TTC549 (cell line): ENCODE measurements around the gene ENPP4.
"Not testable (repeated sequence)": the region's sequence is repeated elsewhere in the genome, so short reads cannot be mapped to it uniquely, and the experiment has no call there.

Source experiments
- FAIRE-seq: peaks from 2 replicates; lab custom pipeline; 2012; peaks lifted over from hg19 to GRCh38; lab: Jason Lieb, UNC

The ENPP4 gene

DNA sequence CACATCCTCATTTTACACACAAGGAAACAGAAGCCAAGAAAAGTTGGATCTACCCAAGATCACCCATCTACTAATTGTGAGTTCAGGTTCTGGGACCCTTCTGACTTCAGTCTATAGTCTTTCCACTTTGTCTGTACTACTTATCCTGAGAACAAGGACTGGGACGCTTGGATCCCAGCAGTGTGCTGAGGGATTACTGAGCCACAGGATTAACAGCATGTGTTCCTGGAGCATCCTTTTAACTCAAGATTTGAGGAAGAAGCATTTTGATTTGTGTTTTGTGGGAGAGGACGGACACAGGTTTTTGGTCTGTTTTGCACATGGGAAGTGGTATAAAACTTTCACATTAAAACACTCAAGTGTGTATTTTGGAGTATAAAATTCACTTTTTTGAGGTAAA is 4.4 kb downstream of the ENPP4 start:
- FAIRE-seq: no peak

DNA sequence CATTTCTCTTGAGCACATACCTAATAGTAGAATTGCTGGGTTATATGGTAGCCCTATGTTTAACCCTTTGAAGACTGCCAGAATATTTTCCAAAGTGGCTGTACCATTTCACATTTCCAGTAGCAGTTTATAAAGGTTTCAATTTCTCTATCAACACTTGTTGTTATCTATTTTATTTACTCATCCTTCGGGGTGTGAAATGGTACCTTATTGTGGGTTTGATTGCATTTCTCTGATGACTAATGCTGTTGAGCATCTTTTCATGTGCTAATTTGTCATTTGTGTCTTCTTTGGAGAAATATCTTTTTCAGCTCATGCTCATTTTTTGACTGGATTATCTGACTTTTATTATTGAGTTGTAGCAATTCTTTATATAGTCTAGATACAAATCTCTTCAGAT is 5.4 kb downstream of the ENPP4 start:
- FAIRE-seq: no peak

DNA sequence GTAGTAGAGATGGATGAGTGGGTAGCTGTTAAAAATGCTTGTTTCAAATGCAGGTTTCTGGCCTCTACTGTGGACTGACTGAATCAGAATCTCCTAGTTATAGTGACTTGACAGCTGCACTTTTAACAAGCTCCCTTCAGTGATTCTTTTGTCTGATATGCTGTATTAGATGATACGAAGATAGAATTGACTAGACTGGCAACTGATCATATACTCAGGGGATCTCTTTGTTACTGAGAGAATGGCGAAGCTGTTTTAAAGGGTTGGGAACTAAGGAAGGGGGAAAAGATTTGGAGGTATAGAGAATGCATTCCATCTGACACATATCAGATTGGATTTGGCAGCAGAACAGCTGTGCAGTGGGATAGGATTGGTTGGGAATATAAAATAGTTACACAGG is 7.0 kb downstream of the ENPP4 start:
- FAIRE-seq: no peak

DNA sequence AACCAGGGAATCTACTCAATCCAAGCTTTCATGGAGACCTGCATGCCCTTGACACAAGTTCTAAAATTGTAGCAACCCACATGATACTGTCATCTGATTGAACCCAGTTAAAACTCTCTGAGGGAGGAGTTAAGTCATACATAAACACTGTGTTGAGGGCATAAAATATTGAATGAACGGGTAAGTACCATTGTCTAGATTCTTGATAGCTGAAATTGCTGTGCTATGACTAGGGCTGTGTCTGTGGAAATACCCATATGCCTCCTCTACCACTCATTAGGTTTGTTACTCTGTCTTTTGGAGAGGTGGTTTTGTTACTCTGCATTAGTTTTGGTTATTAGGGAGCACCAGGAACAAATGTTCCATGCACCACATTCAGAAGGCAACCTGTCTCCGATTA is 7.6 kb downstream of the ENPP4 start:
- no peak for FAIRE-seq

DNA sequence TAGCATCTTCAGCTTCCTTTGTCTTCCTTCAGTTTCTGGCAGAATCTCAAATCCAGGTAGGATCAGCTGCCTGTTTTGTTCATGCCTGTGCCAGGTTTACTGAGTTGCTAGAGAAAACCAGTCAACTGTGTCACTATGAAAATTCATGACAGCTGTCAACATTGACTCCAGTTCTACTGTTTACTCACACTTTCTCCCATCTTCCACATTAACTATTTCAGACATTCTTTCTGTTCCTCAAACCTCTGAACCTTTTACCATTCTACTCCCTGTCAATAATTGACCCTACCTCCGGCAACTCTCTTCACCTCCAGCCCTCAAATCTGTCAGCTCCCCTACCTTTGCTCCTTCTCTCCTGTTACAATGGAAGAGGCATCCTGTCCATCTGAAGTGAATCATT is 8.5 kb downstream of the ENPP4 start:
- no peak for FAIRE-seq

DNA sequence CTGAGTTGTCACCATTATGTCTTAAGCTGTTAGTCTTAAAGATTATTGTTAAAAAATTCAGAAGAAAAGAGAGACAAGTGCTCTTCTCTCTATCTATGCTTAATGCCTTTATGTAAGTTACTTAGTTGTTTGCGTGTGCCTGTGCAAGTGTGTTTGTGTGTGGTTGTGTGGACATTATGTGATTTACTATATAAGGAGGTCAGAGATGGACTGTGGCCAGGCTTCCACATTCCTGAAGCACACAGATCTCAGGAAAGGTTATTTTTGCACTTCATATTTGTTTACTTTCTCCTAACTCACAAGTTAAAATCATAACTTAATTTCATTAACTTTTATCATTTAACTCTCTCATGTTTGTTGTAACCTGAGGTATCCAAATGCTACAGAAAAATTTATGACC is 14.5 kb downstream of the ENPP4 start:
- FAIRE-seq: no peak

DNA sequence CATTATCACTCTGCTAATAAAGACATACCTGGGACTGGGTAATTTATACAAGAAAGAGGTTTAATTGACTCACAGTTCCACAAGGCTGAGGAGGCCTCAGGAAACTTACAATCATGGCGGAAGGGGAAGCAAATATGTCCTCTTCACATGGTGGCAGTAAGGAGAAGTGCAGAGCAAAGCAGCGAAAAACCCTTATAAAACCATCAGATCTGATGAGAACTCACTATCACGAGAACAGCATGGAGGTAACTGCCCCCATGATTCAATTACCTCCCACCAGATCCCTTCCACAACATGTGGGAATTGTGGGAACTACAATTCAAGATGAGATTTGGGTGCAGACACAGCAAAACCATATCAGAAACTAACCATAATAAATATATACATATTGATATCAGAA is 19.3 kb downstream of the ENPP4 start:
- FAIRE-seq: not testable (repeated sequence)

DNA sequence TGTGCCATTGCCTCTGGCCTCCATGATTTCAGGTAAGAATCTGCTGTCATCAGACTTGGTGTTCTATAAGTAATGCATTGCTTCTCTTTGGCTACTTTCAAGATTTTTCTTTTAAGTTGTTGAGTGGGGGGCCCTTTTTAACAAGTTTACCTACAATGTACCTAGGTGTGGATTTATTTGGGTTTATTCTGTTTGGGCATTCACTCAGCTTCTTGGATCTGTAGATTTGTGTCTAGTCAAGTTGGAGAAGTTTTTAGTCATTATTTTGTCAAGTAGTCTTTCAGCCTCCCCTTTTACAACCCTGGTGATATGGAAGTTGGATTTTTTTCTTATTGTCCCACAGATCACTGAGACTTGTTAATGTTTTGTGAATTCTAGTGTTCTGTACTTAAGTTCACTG is 26.9 kb downstream of the ENPP4 start:
- FAIRE-seq: no peak

DNA sequence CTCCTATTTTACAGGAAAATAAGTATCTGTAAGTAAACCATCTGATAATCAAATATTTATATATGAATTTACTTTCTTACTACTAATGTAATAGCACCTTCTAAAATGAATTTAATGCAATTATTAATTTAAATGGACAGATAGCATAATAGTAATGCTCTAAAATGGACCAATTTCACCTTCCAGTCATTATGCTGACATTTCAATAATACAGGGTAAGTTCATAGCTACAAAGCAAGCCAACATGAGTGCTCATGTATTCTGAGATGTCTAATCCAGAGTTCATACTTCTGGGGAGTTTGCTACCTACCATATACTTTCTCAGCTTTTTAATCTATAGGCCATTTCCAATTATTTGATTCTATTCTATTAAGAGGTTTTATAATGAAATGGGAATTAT is 29.4 kb downstream of the ENPP4 start:
- FAIRE-seq: no peak

DNA sequence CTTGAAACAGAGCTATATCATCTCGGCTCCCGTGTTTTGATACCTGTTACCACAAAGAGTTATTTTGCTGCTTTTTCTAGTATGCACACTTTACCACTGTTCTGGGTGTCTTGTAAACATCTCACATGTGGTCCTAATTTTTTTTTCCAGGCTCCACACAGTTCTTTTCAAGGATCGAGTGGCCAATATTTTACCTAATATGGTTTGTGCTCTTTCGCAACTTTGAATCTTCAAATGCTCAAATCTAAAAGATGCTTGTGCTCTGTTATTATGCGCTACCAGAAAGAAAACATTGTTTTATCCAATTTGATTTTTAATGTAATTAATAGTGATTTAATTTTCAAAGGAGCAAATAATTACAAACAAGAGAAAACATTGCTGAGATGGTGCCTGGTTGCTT is 30.3 kb downstream of the ENPP4 start:
- FAIRE-seq: no peak

DNA sequence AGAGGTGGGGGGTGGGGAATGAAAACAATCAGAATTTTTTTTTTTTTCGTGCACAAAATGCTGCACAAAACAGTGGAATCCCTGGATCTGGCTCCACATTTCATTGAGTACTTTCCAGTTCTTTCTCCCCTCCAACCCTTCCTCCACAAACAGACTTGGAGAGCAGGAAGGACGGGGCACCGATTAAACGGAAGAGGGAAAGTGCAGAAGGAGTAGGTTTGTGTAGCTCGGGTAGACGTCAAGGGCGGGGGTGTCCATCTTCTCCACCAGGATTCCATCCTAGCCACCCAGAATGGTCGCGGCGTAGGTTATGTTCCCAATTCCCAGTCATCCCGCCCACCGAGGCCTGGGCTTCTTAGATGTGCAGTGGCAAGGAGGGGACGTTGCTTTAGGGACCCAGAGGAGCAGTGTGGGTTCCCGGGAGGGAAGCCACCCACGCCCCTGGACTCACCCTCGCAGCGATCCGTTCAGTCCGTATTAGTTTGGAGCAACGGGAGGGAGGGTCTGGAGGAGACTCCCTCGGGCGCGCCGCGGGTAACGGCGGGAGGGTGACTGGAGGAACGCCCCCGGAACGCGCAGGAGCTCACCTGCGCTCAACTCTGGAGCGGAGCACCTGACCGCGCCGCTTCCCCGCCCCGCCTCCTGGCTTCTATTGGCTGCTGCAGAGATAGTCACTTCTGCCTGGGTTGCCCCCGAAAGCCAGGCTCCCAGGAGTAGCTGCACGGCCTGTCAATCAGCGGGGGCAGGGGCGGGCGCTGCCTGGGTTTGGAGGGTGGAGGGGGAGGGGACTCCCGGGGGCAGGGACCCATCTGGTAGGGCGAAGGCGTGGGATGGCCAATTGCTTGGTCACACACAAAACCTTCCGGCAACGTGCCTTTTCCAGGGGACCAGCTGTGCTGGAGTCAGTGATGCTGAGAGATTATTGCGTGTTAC is 40.8 kb downstream of the ENPP4 start, which contains the start of gene ENPP5:
TSS of gene ENPP5 (minus strand) at position 624 of the 933 bp plus-strand sequence. CDS start 2,718 bp downstream, outside the sequence.
- no peak for FAIRE-seq

DNA sequence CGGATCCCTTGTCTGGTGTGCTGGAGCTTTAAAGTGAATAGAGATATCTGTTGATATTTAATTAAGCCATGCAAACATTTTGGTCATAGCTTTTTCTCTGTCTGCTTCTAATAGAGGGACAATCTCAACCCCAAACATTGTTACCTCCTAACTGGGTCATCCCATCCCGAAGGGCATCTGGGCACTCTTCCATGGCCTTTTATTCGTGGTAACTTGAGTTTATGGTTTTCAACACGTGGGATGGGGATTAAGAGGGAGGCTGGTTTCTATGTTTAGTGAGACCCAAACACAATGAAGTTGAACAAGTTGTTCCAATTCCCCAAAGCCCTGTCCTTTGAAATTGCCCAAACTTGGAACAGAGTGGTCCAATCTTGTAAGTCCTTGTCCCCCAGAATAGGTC is 42.4 kb downstream of the ENPP4 start:
- no peak for FAIRE-seq

DNA sequence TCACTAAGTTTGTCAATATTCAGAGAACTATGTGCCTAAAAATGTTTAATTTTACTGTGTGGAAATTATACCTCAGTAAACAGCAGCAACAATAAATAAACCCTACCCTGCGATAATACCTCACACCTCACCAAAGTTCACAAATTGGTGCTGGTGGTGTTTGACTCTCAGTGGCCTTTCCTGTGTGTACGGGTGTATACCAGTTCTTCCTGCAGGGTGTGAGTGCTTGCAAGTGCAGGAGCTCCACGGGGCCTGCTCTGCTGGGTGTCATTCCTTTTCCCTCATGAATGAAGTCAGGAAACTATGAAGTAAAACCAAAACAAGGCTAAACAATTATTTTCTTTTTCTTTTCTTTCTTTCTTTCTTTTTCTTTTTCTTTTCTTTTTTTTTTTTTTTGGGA is 45.1 kb downstream of the ENPP4 start:
- no peak for FAIRE-seq

DNA sequence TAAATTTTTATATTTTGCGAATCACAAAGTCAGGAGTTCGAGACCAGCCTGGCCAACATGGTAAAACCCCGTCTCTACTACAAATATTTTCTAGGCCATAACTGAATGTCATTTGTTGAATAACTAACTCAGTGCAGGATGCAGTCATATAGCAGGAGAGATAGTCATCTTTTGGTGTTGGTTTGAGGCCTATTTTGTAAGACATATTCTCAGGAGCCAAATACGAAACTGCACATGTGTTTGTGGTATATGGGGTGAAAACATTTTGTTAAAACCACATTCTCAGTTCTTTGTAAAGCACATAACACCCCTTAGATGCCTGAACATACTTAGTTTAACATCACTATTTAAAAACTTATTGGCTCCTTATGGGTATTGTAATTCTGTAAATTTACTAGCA is 45.7 kb downstream of the ENPP4 start:
- FAIRE-seq: no peak

DNA sequence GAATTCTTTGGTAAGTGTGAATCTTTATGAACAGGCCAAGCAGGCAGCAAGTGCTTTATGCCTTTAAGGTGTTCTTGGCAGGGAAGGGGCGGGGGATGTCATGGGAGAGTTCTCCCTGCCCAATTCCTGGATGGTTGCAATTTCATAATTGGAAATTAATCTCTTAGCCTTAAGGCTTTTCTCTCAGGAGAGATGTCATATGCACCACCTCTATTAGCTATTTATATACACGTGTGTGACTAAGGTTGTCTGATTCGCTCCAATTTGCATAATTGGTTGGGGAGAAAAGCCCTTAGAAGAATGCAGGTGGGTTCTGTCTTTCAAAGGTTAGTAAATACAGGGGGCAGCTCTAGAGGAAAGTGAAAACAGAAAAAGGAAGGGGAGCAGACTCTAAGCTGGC is 46.2 kb downstream of the ENPP4 start:
- no peak for FAIRE-seq

DNA sequence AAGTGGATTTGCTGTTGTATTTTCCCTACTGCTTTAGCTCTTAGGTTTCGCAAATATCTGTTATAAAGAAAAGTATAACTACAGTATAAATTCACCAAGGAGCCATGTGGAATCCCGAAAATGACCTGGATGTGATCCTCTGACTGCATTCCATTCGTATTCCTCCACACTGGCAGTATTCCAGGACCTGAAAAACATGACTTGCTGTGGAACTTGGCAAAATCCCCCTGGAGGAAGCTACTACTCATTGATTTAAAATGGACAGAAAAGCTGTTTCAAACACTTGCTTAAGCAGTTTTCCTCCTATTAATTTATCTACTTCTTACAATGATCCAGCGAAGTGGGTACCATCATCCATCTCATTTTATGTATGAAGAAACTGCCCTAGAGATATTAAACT is 54.3 kb downstream of the ENPP4 start:
- no peak for FAIRE-seq

DNA sequence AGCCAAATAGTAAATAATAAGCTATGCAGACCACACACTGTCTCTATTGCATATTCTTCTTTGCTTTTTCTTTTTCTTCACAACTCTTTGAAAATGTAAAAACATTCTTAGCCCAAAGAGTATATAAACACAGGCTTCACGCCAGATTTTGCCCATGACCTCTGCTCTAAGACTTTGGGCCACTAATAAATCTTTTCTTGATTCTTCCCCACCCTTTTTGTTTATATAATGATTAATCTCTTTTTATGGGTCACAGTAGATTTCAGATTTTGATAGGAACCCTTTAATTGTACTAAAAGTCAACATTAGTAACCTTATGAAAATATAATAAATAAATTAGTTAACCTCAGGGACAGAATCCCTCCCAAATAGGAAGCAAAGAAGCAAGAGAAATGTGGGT is 56.8 kb downstream of the ENPP4 start:
- no peak for FAIRE-seq

DNA sequence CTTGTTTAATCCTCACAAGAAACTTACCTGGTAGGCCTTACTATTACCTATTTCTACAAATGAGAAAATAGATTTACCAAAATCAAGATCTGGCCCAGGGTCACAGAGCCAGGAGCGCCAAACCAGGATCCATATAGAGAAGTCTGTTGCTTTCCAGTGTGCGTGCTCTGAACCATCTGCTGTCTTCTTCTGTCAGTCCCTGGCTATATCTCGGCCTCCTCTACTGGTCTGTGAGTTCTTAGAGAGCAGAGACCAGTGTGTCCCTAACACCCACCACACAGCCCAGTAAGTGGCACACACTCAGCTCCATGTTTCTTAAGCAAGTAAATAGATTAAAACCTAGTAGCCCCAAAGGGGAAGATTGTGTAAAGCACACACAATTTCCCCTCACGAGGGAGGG is 59.9 kb downstream of the ENPP4 start:
- FAIRE-seq: no peak

DNA sequence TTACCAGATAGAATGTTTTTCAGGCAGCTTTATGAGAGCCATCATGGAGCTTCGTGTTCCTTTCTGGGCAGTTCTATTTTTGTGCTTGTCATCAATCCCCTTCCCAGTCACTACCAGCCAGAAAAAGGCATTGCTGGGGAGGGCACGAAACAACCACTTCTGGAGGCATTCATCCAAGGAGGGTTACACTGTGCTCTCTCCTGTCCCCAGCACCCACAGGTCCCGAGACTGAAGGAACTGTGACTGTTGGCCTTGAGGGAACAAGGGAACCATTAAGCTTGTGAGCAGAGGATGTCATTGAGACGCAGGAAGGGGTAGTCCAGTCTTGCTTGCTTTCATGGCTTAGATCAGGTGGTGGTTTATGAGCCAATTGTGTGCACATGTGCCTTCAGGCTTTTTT is 61.1 kb downstream of the ENPP4 start:
- no peak for FAIRE-seq

DNA sequence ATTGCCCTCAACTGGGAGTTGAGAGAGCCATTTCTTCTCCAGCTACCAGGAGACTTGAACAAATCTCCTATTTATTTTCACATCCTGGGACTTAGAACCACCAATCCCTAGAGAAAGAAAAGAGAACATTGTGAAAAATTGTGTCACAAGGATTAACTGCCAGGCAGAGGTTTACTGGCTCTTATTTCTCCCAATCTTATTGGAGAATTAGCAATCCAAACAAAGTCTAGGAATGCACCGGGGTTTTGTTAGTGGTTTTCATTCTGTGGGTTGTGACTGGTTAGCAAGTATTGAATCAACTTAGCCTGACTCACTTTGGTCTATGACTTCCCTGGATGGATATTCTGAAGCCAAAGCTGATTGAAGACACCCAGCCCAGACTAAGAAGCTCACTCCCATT is 62.2 kb downstream of the ENPP4 start:
- FAIRE-seq: no peak
